Ovary (tissue), 3 donors: Measurements from ENCODE around the gene ITIH6.

Source experiments
- EP300 ChIP-seq: sonication (generic); formaldehyde crosslinking; IDR thresholded peaks from one replicate; pipeline ENCODE4 v1.6.1; 2017; ENCODE audit warnings: antibody characterized with exemption
- POLR2A ChIP-seq: fragments of 450-650 bp; IDR thresholded peaks from one replicate; pipeline ENCODE4 v1.6.1; 2017; ENCODE audit warnings: antibody characterized with exemption, mild to moderate bottlenecking, moderate library complexity
- TF ChIP-seq, protein P1 (sequence below), 3 donors: fragments of 450-650 bp in 2 of 3; fragments of 200-600 bp in 1 of 3; IDR thresholded peaks; one replicate each; pipeline versions ENCODE4 v1.5.1 to v1.8.0; 2016 to 2022; ENCODE audit warnings: antibody characterized with exemption in 3 of 3, mild to moderate bottlenecking in 1 of 3
- donor health status: DM: no; HTN: no; CAD: no.

GRCh38 chrX:54838583-54838982 lies 40.5 kb upstream of the ITIH6 start:
- TF ChIP-seq, protein P1, sequence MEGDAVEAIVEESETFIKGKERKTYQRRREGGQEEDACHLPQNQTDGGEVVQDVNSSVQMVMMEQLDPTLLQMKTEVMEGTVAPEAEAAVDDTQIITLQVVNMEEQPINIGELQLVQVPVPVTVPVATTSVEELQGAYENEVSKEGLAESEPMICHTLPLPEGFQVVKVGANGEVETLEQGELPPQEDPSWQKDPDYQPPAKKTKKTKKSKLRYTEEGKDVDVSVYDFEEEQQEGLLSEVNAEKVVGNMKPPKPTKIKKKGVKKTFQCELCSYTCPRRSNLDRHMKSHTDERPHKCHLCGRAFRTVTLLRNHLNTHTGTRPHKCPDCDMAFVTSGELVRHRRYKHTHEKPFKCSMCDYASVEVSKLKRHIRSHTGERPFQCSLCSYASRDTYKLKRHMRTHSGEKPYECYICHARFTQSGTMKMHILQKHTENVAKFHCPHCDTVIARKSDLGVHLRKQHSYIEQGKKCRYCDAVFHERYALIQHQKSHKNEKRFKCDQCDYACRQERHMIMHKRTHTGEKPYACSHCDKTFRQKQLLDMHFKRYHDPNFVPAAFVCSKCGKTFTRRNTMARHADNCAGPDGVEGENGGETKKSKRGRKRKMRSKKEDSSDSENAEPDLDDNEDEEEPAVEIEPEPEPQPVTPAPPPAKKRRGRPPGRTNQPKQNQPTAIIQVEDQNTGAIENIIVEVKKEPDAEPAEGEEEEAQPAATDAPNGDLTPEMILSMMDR (IDR thresholded peaks at IDR 0.05): no peak
- TF ChIP-seq EP300: no peak
- TF ChIP-seq POLR2A: no peak
